ENCODE results near the gene CMTM7.

The CMTM7 gene

GRCh38 chr3:32440611-32441350 lies 49.1 kb downstream of the CMTM7 start:
- Histone ChIP-seq H3K9me3 (ENCODE audit: control insufficient read depth, insufficient read depth, low read depth, low read length) (no peaks in the 10 kb centered on the region), H3K4me3 (ENCODE audit: low read depth, low read length) (no peak overlapping the region), H3K36me3 (ENCODE audit: control insufficient read depth in 2 of 2, insufficient read depth in 1 of 2, low read length in 2 of 2) (peaks cover 4% of the 10 kb centered on the region in 2 experiments; a peak in 1 of 3 replicates), H3K27ac (ENCODE audit: extremely low read depth, low read depth, low read length) (no peak overlapping the region), H3K4me1 (ENCODE audit: control insufficient read depth, insufficient read depth, low read length) (no peaks in the 10 kb centered on the region)
- TF ChIP-seq MYNN (tag by site-specific recombination; IDR thresholded peaks at IDR 0.05; ENCODE audit: borderline replicate concordance) (no peak), ZFHX2 (tag by site-specific recombination; conservative IDR thresholded peaks at IDR 0.05) (0 out of 2 replicates have a peak, but pooled peaks have one; percentile 15), FEZF1 (tag by site-specific recombination; IDR thresholded peaks at IDR 0.05) (no peak), ZNF792 (tag by site-specific recombination; IDR thresholded peaks at IDR 0.05) (no peak), ZNF664 (tag by site-specific recombination; IDR thresholded peaks at IDR 0.05) (peak; percentile 93), OSR2 (tag by site-specific recombination; IDR thresholded peaks at IDR 0.05) (peak; percentile 87), ZNF140 (tag by site-specific recombination; IDR thresholded peaks at IDR 0.05) (no peak), SCRT2 (tag by site-specific recombination; IDR thresholded peaks at IDR 0.05) (no peak)
- CTCF ChIA-PET = no interaction called here
- POLR2A ChIA-PET = no interaction called here

GRCh38 chr3:32442766-32443165 lies 51.1 kb downstream of the CMTM7 start:
- H3K4me1 ChIP-seq (ENCODE audit: control insufficient read depth, insufficient read depth, low read length) = no peaks in the 10 kb centered on the region
- H3K27ac ChIP-seq (ENCODE audit: extremely low read depth, low read depth, low read length) = no peak overlapping the region
- H3K9me3 ChIP-seq (ENCODE audit: control insufficient read depth, insufficient read depth, low read depth, low read length) = no peaks in the 10 kb centered on the region
- ChIA-PET POLR2A (no interaction called here), CTCF (interaction anchor here (1.0 kb wide), 1 partner anchor 25 kb away, joined by 4 read pairs; no protein-coding TSS in a partner anchor)
- H3K4me3 ChIP-seq (ENCODE audit: low read depth, low read length) = no peak overlapping the region
- TF ChIP-seq ZNF76 (tag by site-specific recombination; IDR thresholded peaks at IDR 0.05; ENCODE audit: borderline replicate concordance, low read depth) (no peak), ZBTB48 (tag by site-specific recombination; IDR thresholded peaks at IDR 0.05) (no peak), ZNF518A (tag by site-specific recombination; conservative IDR thresholded peaks at IDR 0.05; ENCODE audit: low read depth) (no peak), ZNF248 (tag by site-specific recombination; IDR thresholded peaks at IDR 0.05) (no peak)
- peaks cover 4% of the 10 kb centered on the region in 2 experiments; a peak in 1 of 3 replicates for H3K36me3 ChIP-seq (ENCODE audit: control insufficient read depth in 2 of 2, insufficient read depth in 1 of 2, low read length in 2 of 2)

- no peak overlapping the region for H3K27ac ChIP-seq (ENCODE audit: extremely low read depth, low read depth, low read length)
- H3K4me3 ChIP-seq (ENCODE audit: low read depth, low read length) = no peak overlapping the region
- no peaks in the 10 kb centered on the region for H3K9me3 ChIP-seq (ENCODE audit: control insufficient read depth, insufficient read depth, low read depth, low read length)
- CTCF ChIA-PET = interaction anchor here (0.8 to 1.0 kb wide), 2 partner anchors 24 to 378 kb away, joined by 4 read pairs; no protein-coding TSS in a partner anchor
- POLR2A ChIA-PET = no interaction called here
- H3K4me1 ChIP-seq (ENCODE audit: control insufficient read depth, insufficient read depth, low read length) = no peaks in the 10 kb centered on the region
- H3K36me3 ChIP-seq (ENCODE audit: control insufficient read depth in 2 of 2, insufficient read depth in 1 of 2, low read length in 2 of 2) = peaks cover 4% of the 10 kb centered on the region in 2 experiments; a peak in 1 of 3 replicates
- TF ChIP-seq ZNF785 (tag by site-specific recombination; IDR thresholded peaks at IDR 0.05) (no peak), ZNF157 (tag by site-specific recombination; IDR thresholded peaks at IDR 0.05) (no peak), GFI1B (tag by site-specific recombination; IDR thresholded peaks at IDR 0.05) (no peak), IKZF3 (tag by site-specific recombination; IDR thresholded peaks at IDR 0.05) (no peak), ZNF311 (tag by site-specific recombination; IDR thresholded peaks at IDR 0.05; ENCODE audit: borderline replicate concordance) (no peak), ZBTB6 (tag by site-specific recombination; IDR thresholded peaks at IDR 0.05) (no peak), ZNF449 (tag by site-specific recombination; IDR thresholded peaks at IDR 0.05) (no peak), ZNF155 (tag by site-specific recombination; IDR thresholded peaks at IDR 0.05) (no peak), OSR2 (tag by site-specific recombination; IDR thresholded peaks at IDR 0.05) (no peak), ZNF837 (tag by site-specific recombination; IDR thresholded peaks at IDR 0.05) (no peak), ZSCAN16 (tag by site-specific recombination; IDR thresholded peaks at IDR 0.05) (no peak), ZNF639 (tag by site-specific recombination; IDR thresholded peaks at IDR 0.05) (no peak)
These were observed 51.8 kb downstream of the CMTM7 start for GRCh38 chr3:32443478-32443877.

All from HEK293 (cell line).